ENCODE data around the gene ONECUT3. TPM values are rescaled to one million over a fixed set of nuclear protein-coding genes. Genes with fewer than 3 reads are reported as not detected.
A peak's percentile ranks its signal among the peaks of the same experiment; 100 is the strongest.

Gene ONECUT3
- total and polyA plus RNA-seq, 9 of the 15 experiments (the other 6 are each of a cell fraction or from before 2014, with no cell fraction given): not detected

GRCh38 chr19:1823020-1823419, 69.7 kb downstream of the ONECUT3 start (continued):
- TF ChIP-seq CHD4 (IDR thresholded peaks at IDR 0.05; ENCODE audit: insufficient read depth, insufficient replicate concordance, low read depth, low read length, poor library complexity, severe bottlenecking): no peak
- no peak for TF ChIP-seq IFI16 (CRISPR knock-in tag; IDR thresholded peaks at IDR 0.05)

- 0 out of 3 replicates have a peak overlapping the region, but pooled peaks have one; percentile 20 for H3K27ac ChIP-seq (ENCODE audit: extremely low read depth, low read depth, low read length)
- in situ Hi-C loops (cut with MboI): no loop called here
- H3K4me1 ChIP-seq (replicated peaks in 1 of 2; ENCODE audit: control insufficient read depth in 2 of 2, insufficient read depth in 2 of 2, low read length in 2 of 2): peaks cover 11 to 59% of the 10 kb centered on the region in 2 experiments
- H3K36me3 ChIP-seq (ENCODE audit: control insufficient read depth, insufficient read depth, low read length): peaks cover 86% of the 10 kb centered on the region; the same call in 2 of the 3 replicates
- no peak for FAIRE-seq
- H3K4me3 ChIP-seq: no peak overlapping the region
- no peaks in the 10 kb centered on the region for H4K20me1 ChIP-seq (replicated peaks; ENCODE audit: control insufficient read depth, insufficient read depth, low read length)
- WGBS (ENCODE audit: insufficient coverage, low coverage, missing lambda C conversion rate): 98% methylated on average over 27 of the region's 36 CpGs
- ChIA-PET POLR2A (interaction anchor here (0.6 to 1.6 kb wide), 2 partner anchors 9 to 1360 kb away, joined by 3 to 5 read pairs; no protein-coding TSS in a partner anchor), CTCF (ENCODE audit: low intra/inter-chr PET ratio) (interaction anchor here (0.6 kb wide), 1 partner anchor 155 kb away, joined by 3 read pairs; no protein-coding TSS in a partner anchor)
- H3K9me1 ChIP-seq (ENCODE audit: control insufficient read depth, insufficient read depth, low read length): no peaks in the 10 kb centered on the region
- ATAC-seq: no peak
- H3K27me3 ChIP-seq (ENCODE audit: control insufficient read depth in 2 of 2, insufficient read depth in 2 of 2, low read length in 2 of 2): no peaks in the 10 kb centered on the region
- H2AFZ ChIP-seq (ENCODE audit: low read depth, low read length): no peak overlapping the region
- DNase-seq (ENCODE audit: extremely low read depth in 1 of 4, low spot score in 3 of 4): no peak
- H3K9me3 ChIP-seq (replicated peaks; ENCODE audit: control insufficient read depth, insufficient read depth, low read depth, low read length): no peaks in the 10 kb centered on the region
- no peak overlapping the region for H3K4me2 ChIP-seq (ENCODE audit: insufficient read depth, low read length)
- TF ChIP-seq ZNF444 (CRISPR knock-in tag; IDR thresholded peaks at IDR 0.05) (no peak), HNRNPL (IDR thresholded peaks at IDR 0.05; ENCODE audit: low read depth, low read length) (peak; percentile 36; the same call in 1 of the 2 replicates), RBFOX2 (IDR thresholded peaks at IDR 0.05; ENCODE audit: low read depth, low read length) (0 out of 2 replicates have a peak, but pooled peaks have one; percentile 1), POLR2G (IDR thresholded peaks at IDR 0.05; ENCODE audit: low read depth, low read length) (peak; percentile 70)
- peak overlapping the region in 1 of 2 experiments; percentile 64; a peak in 3 of 4 replicates for H3K9ac ChIP-seq (ENCODE audit: insufficient read depth in 1 of 2, low read depth in 2 of 2, low read length in 2 of 2)
- peaks cover 38% of the 10 kb centered on the region for H3K79me2 ChIP-seq (ENCODE audit: control insufficient read depth, insufficient read depth, low read length)
- BruUV-seq (replicated peaks): no TSS peak
- intact Hi-C loops (cut with micrococcal nuclease): no loop called here
These were observed 70.4 kb downstream of the ONECUT3 start for GRCh38 chr19:1823539-1824251.
